Muscle of leg (tissue), 11 donors: ENCODE results near the gene TPST2. TPM values are rescaled to one million over a fixed set of nuclear protein-coding genes. Genes with fewer than 3 reads are reported as not detected.

Experiments
- DNase-seq: peaks from one replicate; pipeline ENCODE4 v3.0.0; 2013
- H3K27ac ChIP-seq: one replicate; pipeline ENCODE4 v1.5.1; 2013; ENCODE audit warnings: mild to moderate bottlenecking, low read length, control low read depth
- H3K27me3 ChIP-seq: one replicate; pipeline ENCODE4 v1.6.1; 2013; ENCODE audit warnings: low read length; ENCODE audit not compliant: control insufficient read depth, insufficient read depth
- H3K36me3 ChIP-seq: one replicate; pipeline ENCODE4 v1.6.1; 2013; ENCODE audit warnings: low read length; ENCODE audit not compliant: control insufficient read depth, insufficient read depth
- H3K4me1 ChIP-seq: one replicate; pipeline ENCODE4 v1.6.1; 2013; ENCODE audit warnings: low read length; ENCODE audit not compliant: control insufficient read depth, insufficient read depth
- H3K4me3 ChIP-seq: one replicate; pipeline ENCODE4 v1.5.1; 2013; ENCODE audit warnings: low read length, control low read depth
- H3K9me3 ChIP-seq: replicated peaks from 2 replicates; pipeline ENCODE4 v1.6.1; 2013; ENCODE audit warnings: low read depth, low read length; ENCODE audit not compliant: control insufficient read depth
- WGBS: methylation state at CpG from one replicate; pipeline ENCODE4 v1.1.5; 2013; ENCODE audit warnings: missing lambda C conversion rate; ENCODE audit not compliant: insufficient coverage; 5-methylcytosine and 5-hydroxymethylcytosine counted together
- polyA plus RNA-seq, 8 donors: library from polyadenylated mRNA; unstranded; fragments of 120-200 nt; gene quantifications; one replicate each; pipeline versions ENCODE4 v1.2.1 to v1.2.3, GENCODE V29; 2013; ENCODE audit warnings: inconsistent platforms in 1 of 8, low replicate concordance in 1 of 8; ENCODE audit not compliant: insufficient read length in 8 of 8, insufficient read depth in 1 of 8
- total RNA-seq: library from RNA; stranded (reverse); fragments of 120-200 nt; gene quantifications from one replicate; pipeline ENCODE4 v1.2.4, GENCODE V29; 2013

Gene TPST2
- total and polyA plus RNA-seq, 9 donors, result 5.4 to 11.3 (median 7.4) TPM

DNA sequence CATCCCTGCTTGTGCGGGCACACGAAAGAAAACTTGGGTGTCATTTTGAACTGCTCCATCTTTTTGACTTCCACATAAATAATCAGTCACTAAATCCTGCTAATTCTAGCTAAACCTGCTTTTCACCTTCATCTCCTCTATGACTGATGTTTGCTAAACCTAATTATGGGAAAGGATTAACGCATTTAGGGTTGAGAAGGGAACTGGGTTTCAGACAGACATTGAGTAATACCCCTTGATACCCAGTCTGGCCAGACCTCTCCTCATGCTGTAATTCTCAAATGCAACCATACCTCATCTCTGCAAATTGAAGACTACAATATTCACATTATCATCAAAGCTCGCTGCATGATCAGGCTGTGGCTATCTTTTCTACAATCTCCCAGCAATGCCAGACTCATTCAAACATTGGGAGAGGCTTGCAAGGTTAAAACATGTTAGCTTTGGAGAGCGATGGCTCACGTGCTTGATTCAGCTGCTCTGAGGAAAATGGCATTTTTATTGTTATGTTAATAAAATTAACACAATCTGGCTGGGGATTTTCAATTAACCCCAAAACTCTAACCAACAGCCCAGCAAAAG, 108.7 kb downstream of the TPST2 start:
- H3K27ac ChIP-seq, result no peak overlapping the region
- no peak overlapping the region for H3K4me3 ChIP-seq
- 82% methylated on average over 2 of the region's 6 CpGs for WGBS

DNA sequence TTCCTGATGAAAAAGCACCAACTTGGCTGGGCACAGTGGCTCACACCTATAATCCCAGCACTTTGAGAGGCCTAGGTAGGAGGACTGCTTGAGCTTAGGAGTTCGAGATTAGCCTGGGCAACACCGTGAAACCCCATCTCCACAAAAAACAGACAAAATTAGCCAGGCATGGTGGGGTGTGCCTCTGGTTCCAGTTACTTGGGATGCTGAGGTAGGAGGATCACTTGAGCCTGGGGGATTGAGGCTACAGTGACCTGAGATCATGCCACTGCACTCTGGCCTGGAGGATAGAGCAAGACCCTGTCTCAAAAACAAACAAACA, 109.4 kb downstream of the TPST2 start:
- no peaks in the 10 kb centered on the region for H3K27me3 ChIP-seq
- no CpG with 5 or more reads among the region's 2 CpGs for WGBS
- DNase-seq, result no peak
- H3K27ac ChIP-seq, result no peak overlapping the region
- H3K9me3 ChIP-seq, result no peaks in the 10 kb centered on the region
- H3K4me3 ChIP-seq, result no peak overlapping the region
- peaks cover 20% of the 10 kb centered on the region for H3K4me1 ChIP-seq
- peaks cover 33% of the 10 kb centered on the region for H3K36me3 ChIP-seq

More for the DNA sequence above, 108.7 kb downstream of the TPST2 start:
- Histone ChIP-seq H3K27me3 (no peaks in the 10 kb centered on the region), H3K9me3 (no peaks in the 10 kb centered on the region), H3K4me1 (peaks cover 20% of the 10 kb centered on the region), H3K36me3 (peaks cover 30% of the 10 kb centered on the region)
- no peak for DNase-seq

DNA sequence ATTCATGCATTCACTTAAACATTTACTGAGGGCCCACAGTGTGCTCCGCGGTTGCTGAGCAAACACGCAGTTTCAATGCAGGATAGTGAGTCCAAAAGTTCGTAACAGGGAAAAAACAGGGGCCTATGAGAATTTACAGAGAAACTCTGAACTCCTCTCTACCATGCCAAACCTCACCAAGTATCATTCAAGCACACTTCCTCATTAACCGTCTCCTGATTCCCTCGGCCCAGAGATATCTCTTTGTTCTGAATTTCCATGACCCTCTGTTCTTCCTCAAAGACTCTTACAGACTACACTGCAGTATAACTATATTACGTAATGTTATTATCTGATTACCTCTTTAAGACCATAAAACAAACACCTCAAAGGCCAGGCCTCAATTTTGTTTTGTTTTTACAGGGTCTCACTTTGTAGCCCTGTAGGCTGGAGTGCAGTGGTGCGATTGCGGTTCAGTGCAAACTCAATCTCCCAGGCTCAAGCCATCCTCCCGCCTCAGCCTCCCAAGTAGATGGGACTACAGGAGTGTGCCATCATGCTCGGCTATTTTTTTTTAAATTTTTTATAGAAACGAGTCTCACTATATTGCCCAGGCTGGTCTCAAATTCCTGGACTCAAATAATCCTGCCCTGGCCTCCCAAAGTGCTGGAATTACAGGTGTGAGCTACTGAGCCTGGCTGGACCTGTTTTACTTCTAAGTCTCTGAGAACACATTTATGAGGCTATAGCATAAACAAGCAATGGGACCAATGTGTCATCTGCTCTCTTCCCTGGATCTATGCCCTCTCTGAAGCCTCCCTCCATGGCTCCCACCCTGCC, 109.9 kb downstream of the TPST2 start:
- Histone ChIP-seq H3K4me3 (no peak overlapping the region), H3K36me3 (peaks cover 35% of the 10 kb centered on the region), H3K27ac (no peak overlapping the region), H3K4me1 (peaks cover 18% of the 10 kb centered on the region), H3K9me3 (no peaks in the 10 kb centered on the region), H3K27me3 (no peaks in the 10 kb centered on the region)
- 84% methylated on average over 8 of the region's 12 CpGs for WGBS
- no peak for DNase-seq

DNA sequence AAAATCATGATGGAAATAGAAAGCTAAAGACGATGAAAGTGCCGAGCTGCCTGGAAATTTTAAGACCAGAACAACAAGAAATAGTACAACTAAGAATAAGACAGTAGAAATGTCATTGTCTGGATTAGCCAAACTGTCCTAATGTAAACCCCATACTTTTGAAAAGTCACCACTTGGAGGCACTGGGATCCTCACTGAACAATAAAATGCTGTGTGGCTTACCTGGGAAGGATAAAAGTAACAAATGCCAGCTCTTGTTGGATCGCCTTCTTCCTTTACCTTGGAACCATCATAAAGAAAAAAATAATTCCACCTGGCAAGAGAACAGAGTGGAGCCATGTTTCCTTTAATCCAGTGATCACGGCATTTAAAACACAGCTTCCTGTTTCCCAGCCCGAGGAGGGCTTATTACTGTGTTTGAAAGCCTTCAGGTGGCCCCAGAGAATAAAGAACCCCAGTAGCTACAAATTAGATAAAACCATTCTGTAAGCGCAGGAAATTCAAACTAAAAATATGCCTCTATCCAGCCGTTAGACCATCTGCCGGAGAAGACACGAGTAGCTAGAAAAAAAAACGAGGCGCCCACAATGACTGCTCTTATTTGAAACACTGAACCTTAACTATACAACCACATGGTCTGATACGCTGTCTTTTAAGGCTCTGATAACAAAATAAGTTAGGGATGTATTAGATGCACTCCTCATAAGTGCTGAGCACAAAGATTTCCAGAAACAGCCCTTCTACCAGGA, 110.7 kb downstream of the TPST2 start:
- H3K27me3 ChIP-seq, result no peaks in the 10 kb centered on the region
- no peak overlapping the region for H3K27ac ChIP-seq
- WGBS, result 32% methylated on average over 2 of the region's 12 CpGs
- H3K4me3 ChIP-seq, result no peak overlapping the region
- no peak for DNase-seq
- H3K36me3 ChIP-seq, result peaks cover 35% of the 10 kb centered on the region
- no peaks in the 10 kb centered on the region for H3K9me3 ChIP-seq
- peaks cover 11% of the 10 kb centered on the region for H3K4me1 ChIP-seq

DNA sequence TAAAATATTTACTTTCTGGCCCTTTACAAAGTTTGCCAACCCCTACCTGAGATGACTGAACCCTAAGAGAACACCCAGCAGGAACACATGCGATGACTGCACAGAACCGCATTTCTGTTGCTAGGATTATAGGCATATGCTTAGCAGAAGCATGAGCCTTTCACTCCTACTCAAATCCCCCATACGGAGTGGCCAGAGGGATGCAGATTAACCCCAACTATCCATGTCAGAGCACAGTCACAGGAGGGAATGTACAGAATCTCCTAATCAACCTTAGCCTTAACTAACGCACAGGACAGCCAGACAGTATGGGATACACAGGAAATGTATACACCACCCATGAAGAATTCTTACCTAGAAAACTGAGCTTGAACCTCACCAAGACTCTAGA, 112.6 kb downstream of the TPST2 start:
- Histone ChIP-seq H3K4me3 (no peak overlapping the region), H3K27me3 (no peaks in the 10 kb centered on the region), H3K4me1 (peaks cover 4% of the 10 kb centered on the region), H3K9me3 (no peaks in the 10 kb centered on the region), H3K36me3 (peaks cover 46% of the 10 kb centered on the region), H3K27ac (no peak overlapping the region)
- DNase-seq, result no peak
- no CpG with 5 or more reads among the region's 4 CpGs for WGBS

DNA sequence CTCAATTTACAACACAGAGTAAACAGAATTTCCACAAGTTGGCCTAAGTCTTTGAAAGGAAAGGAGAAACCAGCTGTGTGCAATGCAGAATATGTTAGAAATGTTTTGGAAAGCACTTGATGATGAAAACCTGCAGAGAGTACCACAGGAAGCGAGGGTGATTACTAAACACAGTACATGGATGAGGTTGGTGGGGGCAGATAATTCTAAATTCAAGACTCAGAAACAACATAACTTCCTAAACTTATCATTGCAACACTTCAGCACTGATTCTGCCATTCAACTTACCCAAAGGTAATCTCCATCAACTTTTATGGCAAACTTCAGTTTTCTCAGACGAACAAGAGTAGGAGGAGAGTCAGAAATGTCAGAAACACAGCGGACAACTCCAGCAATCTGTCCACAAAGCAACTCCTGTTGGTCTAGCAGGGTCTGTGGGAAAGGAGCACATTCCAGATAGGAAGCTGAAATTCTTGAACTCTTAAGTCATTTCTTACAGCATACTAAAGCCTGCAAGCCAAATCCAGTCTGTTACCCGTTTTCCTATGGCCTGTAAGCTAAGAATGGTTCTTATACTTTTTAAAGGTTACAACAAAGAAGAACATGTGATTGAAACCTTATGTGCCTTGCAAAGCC, 113.1 kb downstream of the TPST2 start:
- peaks cover 51% of the 10 kb centered on the region for H3K36me3 ChIP-seq
- no CpG with 5 or more reads among the region's 4 CpGs for WGBS
- no peak overlapping the region for H3K4me3 ChIP-seq
- H3K27ac ChIP-seq, result no peak overlapping the region
- H3K9me3 ChIP-seq, result no peaks in the 10 kb centered on the region
- no peak for DNase-seq
- H3K4me1 ChIP-seq, result peaks cover 4% of the 10 kb centered on the region
- no peaks in the 10 kb centered on the region for H3K27me3 ChIP-seq

DNA sequence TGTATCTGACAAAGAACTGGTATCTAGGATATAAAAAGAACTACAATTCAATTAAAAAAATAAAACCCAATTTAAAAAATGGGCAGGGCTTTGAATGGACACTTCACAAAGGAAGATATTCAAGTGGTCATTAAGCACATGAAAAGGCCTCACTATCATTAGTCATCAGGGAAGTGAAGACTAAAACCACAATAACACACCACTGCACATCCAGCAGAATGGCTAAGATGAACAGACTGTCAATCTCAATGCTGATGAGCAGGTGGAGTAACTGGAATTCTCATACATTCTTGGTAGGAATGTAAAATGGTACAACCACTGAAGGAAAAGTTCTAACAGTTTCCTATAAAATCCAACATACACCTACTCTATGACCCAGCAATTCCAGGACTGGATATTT, 115.2 kb downstream of the TPST2 start:
- no peaks in the 10 kb centered on the region for H3K4me1 ChIP-seq
- H3K4me3 ChIP-seq, result no peak overlapping the region
- no peak for DNase-seq
- no peaks in the 10 kb centered on the region for H3K9me3 ChIP-seq
- H3K27me3 ChIP-seq, result no peaks in the 10 kb centered on the region
- H3K27ac ChIP-seq, result no peak overlapping the region
- H3K36me3 ChIP-seq, result peaks cover 56% of the 10 kb centered on the region

Other genes with a start within 250 kb of the TPST2 start
- 1.2 TPM for gene ASPHD2, start 160.9 kb downstream of the TPST2 start, total RNA-seq
- 1 to 10 TPM in 6 of 8 donors, under 1 TPM in 2; 0.84 to 2.1 (median 1.6) TPM for gene ASPHD2, start 160.9 kb downstream of the TPST2 start, polyA plus RNA-seq
- 18.0 TPM for gene HPS4, start 106.3 kb downstream of the TPST2 start, total RNA-seq
- gene HPS4, start 106.3 kb downstream of the TPST2 start, polyA plus RNA-seq, result 10 to 100 TPM; 12.2 to 19.3 (median 15.3) TPM
- 18.9 TPM for gene SRRD, start 106.3 kb downstream of the TPST2 start, total RNA-seq
- 10 to 100 TPM; 19.4 to 24.2 (median 22.8) TPM for gene SRRD, start 106.3 kb downstream of the TPST2 start, polyA plus RNA-seq
- 22.3 TPM for gene TFIP11, start 77.7 kb downstream of the TPST2 start, total RNA-seq
- 10 to 100 TPM; 19.9 to 27.0 (median 22.9) TPM for gene TFIP11, start 77.7 kb downstream of the TPST2 start, polyA plus RNA-seq
- gene CRYBB1, start 27.9 kb upstream of the TPST2 start, total RNA-seq, result 1.2 TPM
- gene CRYBB1, start 27.9 kb upstream of the TPST2 start, polyA plus RNA-seq, result 1 to 10 TPM in 6 of 8 donors, under 1 TPM in 2; 0.69 to 2.5 (median 1.4) TPM
- gene CRYBA4, start 31.8 kb upstream of the TPST2 start, total RNA-seq, result not detected
- gene CRYBA4, start 31.8 kb upstream of the TPST2 start, polyA plus RNA-seq, result not detected
- gene MIAT, start 67.5 kb upstream of the TPST2 start, total RNA-seq, result 0.22 TPM
- gene MIAT, start 67.5 kb upstream of the TPST2 start, polyA plus RNA-seq, result 1 to 10 TPM in 1 of 8 donors, under 1 TPM in 7; 0.15 to 1.5 (median 0.34) TPM